HG02884 (cell line): Measurements from ENCODE around the gene APOOL.
A peak's percentile ranks its signal among the peaks of the same experiment; 100 is the strongest.
"Not testable (repeated sequence)": the region's sequence is repeated elsewhere in the genome, so short reads cannot be mapped to it uniquely, and the experiment has no call there.

Experiments
- ATAC-seq: cut with Tn5 transposase; IDR thresholded peaks from one replicate; pipeline ENCODE4 v1.9.1; 2021; ENCODE audit warnings: mild to moderate bottlenecking, moderate library complexity; ENCODE audit not compliant: unreplicated experiment

The APOOL gene

DNA sequence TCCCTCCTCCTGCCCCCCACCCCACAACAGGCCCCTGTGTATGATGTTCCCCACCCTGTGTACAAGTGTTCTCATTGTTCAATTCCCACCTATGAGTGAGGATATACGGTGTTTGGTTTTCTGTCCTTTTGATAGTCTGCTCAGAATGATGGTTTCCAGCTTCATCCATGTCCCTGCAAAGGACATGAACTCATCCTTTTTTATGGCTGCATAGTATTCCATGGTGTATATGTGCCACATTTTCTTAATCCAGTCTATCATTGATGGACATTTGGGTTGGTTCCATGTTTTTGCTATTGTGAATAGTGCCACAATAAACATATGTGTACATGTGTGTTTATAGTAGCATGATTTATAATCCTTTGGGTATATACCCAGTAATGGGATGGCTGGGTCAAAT, 73.6 kb downstream of the APOOL start:
- not testable (repeated sequence) for ATAC-seq

DNA sequence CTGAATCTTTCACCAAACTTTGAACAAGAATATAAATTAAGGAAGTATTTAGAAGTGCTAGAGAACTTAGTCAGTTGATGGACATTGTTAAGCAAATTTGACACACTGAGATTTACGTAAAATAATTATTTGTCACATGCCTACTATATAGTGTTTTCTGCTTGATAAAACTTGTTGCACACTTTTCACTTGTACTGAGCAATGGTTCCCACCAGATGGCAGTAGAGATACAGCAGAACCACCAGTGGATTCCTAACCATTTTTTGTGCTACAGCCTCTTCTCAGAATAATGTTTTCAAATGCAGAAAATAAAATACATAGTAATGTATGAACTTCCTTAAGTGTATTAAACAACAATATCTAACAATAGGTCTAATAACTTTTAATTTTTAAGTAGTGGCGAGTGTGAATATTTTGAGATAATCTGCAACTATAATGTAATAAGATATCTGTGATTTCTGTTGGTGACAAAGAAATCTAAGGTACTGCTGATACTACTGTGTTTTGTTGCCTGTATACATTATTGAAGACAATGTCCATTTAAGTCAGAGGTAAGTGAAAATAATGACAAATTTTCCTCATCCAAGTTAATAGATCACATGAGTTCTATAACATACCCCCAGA, 81.2 kb downstream of the APOOL start:
- no peak for ATAC-seq

DNA sequence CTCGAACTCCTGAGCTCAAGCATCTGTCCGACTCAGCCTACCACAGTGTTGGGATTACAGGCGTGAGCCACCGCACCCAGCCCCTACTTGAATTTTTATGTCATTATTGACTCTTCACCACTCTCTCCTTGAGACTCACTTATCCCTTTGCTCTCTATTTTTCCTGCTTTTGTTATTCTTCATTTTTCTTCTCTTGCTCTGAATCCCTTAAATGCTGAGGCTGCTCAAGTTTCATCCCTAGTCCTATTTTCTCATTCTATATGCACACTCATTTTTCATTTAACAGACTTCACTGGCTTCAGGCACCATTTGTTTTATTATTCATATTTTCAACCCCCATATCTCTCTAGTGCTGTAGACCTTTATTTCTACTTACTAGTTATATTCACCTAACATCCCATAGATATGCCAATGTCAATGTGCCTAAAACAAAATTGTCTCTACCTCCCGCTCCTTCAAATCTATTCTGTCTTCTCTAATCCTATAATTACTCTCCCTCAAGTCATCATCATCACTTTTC, 85.7 kb downstream of the APOOL start:
- ATAC-seq, result no peak

DNA sequence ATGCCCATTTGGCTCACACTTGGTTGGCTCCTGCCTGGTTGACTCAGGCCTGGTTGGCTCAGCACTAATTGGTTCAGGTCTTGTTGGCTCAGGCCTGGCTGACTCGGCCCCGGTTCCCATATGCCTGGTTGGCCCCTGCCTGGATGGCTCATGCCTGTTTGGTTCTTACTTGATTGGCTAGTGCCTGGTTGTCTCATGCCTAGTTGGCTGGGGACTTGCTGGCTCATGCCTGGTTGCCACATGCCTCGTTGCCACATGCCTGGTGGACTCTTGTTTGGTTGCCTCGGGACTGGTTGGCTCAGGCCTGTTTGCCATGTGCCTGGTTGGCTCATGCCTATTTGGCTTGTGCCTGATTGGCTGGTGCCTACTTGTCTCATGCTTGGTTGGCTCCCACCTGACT, 103.7 kb downstream of the APOOL start:
- no peak for ATAC-seq

DNA sequence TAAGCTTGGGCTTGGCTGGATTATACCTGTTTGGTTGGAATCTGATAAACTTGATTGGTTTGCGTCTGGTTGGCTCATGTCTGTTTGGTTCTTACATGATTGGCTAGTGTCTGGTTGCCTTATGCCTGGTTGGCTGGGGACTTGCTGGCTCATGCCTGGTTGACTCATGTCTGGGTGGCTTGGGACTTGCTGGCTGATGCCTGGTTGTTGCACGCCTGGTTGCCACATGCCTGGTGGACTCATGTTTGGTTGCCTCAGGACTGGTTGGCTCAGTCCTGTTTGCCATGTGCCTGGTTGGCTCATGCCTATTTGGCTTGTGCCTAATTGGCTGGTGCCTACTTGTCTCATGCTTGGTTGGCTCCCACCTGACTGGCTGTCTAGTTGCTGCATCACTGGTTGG, 104.5 kb downstream of the APOOL start:
- ATAC-seq, result no peak

DNA sequence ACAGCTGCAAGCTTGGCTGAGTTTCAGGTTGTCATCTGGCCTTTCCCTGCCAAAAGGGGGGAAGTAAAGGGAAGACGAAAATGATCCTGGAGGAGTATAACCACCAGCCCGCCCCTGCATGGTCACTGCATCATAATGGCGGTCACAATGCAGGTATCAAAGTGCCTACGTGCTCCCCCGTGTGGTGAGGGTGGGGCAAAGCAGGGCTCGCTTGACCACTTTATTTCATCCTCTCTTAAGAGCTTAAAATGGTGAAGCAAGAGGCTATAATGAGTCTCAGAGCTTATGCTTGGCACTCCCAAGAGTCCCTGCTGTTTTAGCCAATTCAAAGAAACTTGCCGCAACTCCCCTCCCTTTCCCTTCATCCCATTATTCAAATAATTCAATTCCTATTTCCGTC, 105.6 kb downstream of the APOOL start:
- ATAC-seq, result no peak

DNA sequence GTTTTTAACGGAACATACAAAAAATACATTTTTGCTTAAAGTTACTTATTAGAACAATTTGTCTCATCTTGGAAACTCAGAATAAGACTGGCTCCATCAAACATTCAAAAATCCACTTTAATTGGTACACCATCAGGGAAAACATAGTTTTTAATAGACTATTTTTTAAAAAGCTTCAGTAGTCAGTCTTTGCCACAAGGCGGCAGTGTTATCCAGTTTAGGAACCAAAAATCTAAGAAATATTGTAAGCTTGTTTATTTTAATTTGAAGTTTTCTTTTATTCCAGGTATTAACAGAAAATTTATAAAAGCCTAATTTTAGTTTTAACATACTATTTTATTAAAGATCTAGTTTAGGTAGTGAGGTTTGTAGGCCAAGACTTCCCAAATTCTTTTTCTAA, 107.7 kb downstream of the APOOL start:
- ATAC-seq, result no peak

DNA sequence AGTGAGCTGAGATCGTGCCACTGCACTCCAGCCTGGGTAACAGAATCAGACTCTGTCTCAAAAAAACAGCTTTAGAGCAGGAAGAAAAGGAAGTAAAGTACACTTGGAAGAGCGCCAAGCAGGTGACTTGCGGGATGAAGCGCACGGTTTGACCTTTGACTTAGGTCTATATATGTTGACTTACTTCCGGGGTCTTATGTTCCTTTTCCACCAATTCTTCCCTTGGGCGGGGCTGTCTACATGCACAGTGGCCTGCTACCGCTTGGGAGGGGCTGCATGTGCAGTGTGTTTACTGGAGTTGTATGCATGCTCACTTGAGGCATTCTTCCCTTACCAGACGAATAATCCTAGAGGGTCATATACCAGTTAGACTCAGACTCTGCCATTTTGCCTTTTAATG, 108.6 kb downstream of the APOOL start:
- ATAC-seq, result no peak

DNA sequence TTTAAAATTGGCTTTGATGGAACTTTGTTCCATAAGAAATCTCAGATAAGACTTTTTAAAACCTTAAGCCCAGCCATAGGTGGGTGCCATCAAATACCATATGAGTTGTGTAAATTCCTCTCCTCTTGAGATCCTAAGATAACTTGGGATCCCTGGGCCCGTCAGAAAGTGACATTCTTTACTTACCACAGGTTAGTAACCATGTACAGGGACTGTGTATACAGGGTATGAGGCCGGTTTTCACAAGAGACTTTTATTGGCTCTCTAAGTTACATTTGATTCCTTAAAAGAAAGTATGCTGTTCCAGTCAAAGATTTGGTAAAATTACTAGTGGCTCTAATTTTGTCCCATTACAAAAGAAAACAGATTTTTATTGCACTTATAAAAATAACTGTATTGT, 110.1 kb downstream of the APOOL start:
- ATAC-seq, result no peak

DNA sequence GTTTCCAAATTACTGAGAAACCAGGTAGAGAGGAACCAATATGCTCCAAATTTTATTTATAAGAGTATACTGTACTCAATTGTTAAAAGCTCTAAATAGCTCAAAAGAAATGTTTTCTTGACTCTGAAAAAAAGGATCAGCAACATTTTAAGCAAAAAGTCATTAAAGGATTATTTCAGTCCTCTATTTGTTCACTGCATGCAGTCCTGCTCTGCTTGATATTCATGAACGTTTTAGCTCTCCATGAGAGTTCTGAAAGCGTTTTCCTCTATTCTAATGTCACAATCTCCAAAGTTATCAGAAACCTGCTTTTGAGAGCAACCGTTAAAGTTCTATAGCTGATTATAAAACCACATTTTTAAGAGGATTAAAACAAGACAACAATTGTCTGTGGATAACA, 110.5 kb downstream of the APOOL start:
- ATAC-seq, result no peak

DNA sequence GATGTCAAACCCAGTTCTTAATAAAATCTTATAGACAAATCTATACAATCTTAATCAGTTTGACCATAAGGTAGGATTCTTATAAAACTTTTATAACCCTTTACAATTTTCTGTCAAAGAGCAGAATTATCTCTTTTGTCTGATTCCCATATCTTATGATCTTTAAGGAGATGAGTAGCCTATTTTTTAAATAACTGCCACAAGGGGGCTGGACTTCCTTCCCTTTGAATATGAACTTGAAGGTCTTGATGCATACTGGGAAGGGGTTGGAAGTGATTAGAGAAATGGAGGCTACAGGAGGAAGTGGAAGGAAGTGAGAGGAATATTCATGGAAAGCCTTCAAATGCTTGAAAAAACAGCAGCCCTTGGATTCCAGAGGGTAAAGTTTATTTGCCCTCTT, 111.1 kb downstream of the APOOL start:
- no peak for ATAC-seq

DNA sequence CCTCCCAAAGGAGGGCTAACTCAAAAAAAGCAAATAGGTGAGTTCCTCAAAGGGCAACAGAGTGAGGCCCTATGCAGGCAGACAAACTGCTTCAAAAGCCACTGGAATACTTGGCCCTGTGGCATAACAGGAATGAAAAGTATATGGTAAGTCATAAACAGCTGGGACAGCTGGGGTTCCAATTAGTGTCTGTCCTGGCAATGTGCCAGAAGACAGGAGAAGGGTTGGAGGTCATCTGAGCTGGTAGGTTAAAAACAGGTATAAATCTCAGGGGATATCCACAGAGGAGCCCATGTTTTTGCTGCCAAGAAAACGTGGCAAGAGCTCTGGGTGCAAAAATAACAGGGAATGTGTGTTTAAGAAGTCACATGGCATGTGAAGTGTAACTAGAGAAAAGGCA, 111.6 kb downstream of the APOOL start:
- ATAC-seq, result no peak

DNA sequence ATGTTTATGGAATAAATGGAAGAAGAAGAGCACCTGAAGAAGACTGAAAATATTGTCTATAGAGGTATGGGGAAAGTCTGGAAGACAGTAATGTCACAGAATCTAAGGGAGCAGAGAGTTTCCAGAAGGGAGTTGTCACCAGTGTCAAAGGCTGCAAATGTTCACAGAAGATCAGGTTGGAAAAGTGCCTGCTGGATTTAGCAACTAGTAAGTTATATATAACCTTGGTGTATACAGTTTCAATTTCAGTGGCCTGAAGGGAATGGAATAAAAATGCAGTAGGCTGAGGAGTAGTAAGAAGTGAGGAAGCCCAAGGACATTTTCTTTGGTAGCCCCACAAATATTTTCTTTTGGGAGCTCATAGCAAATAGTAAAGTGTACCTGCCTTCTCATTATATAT, 132.7 kb downstream of the APOOL start:
- no peak for ATAC-seq

DNA sequence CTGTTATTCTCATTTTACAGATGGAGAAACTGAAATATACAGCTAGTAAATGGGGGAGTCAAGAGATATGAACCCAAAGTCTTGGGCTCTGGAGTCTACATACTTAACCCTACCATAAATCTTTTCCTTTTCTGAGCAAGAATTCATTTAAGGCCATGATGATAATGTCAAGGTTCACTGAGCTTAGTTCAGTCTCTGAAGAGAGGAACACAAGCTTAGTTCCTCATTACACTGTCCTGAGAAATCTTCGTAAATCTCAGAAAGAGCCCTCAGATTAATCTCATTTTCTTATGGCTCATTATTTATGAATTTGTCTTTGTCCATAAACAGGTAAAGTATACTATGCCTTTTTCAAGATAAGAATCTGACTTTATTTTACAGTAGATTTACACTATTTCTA, 135.7 kb downstream of the APOOL start:
- no peak for ATAC-seq

DNA sequence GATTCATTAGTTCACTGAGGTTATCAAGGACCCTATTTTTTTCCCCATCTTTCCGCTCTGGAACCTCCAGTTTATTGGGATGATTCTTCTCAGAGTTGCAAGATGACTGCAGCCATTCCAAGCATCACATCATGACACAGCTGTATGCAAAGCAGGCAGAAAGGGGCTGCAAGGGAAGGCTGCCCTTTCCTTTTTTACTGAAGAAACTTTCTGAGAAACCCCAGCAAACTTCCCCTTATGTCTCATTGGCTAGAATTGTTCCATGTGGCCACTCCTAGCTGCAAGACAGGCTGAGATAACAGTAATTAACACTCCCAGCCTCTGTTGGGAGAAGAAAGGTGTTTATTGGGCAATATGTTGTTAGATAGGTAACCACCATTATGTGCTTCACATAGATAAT, 137.3 kb downstream of the APOOL start:
- ATAC-seq, result peak; percentile 88
